ENCODE results near the gene CTDNEP1.

DNA sequence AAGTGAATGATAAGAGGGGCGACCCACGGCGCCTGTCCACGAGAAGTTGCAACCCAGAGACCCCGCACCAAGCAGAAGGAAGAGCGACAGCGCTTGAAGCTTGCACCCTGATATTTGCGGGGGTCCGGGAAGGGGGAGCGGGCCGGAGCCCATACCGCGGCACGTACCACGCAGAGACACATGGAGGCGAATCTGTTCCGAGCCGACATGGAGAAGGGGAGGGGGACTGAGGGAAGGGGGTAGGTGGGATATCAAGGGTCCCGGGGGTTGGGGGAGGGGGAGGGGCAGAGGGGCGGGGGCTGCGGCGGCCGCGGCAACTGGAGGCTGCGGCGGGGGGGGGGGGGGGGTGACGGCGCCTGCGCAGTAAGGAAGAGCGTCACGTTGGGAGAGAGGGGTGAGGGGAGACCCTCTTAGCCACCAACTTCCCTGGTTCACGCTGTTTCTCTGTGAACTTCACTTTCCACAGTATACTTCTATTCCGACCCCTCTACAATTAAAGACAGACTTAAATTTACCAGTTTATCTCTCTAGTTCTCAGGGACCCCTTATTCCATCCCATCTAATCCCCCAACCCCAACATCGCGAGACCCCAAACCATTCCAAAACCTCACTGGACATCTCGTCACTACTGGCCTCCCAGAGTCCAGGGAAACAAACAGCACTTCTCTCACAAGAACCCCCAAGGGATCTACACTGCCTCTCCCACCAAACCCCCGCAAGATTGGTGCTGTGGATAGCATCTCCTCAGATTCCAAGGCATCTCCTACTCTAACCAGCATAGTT lies 39.9 kb downstream of the CTDNEP1 start:
- TF ChIP-seq CTCF (IDR thresholded peaks at IDR 0.05; ENCODE audit: low read depth, low read length): no peak
- TF ChIP-seq EZH2phosphoT487 (IDR thresholded peaks at IDR 0.05; ENCODE audit: low read depth): no peak

Data from OCI-LY3 (cell line).